OCI-LY7 (cell line): ENCODE results near the gene SPSB3.

Experiments used
- EZH2phosphoT487 ChIP-seq: fragments of 200-600 bp; sonication (generic); IDR thresholded peaks from 2 replicates; pipeline ENCODE4 v1.6.1; 2018; ENCODE audit warnings: low read depth, borderline replicate concordance, mild to moderate bottlenecking, mixed run types, antibody characterized with exemption, low read length, moderate library complexity, mixed read lengths
- TF ChIP-seq, protein P1 (sequence below): fragments of 200-600 bp; sonication (generic); conservative IDR thresholded peaks from 2 replicates; pipeline ENCODE4 v1.5.1; 2014; ENCODE audit warnings: mild to moderate bottlenecking, antibody characterized with exemption, low read length, moderate library complexity, mixed read lengths

DNA sequence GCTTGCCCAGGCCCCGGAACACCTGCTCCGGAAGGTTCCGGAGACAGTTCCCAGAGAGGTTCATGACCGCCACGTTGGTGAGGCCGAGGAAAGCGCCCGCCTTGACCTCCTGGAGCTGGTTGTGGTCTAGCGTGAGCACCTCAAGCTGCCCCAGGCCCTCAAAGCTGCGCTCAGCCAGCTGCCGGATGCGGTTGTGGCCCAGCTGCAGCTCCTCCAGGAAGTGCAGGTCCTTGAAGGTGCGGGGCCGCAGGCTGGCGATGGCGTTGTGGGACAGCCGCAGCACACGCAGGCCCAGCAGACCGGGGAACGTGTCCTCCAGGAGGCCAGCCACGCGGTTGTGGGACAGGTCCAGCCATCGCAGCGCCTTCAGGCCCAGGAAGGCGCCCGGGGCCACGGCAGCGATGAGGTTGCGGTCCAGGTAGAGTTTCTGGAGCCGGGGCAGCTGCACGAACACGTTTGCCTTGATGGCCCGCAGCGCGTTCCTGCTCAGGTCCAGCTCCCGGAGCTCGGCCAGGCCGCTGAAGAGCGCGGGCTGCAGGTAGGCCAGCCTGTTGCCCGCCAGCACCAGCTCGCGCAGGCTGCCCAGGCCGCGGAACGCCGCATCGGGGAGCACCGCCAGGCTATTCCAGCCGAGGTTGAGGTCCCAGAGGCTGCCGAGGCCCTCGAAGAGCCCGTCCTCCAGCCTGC is 9.0 kb upstream of the SPSB3 start:
- TF ChIP-seq, protein P1, sequence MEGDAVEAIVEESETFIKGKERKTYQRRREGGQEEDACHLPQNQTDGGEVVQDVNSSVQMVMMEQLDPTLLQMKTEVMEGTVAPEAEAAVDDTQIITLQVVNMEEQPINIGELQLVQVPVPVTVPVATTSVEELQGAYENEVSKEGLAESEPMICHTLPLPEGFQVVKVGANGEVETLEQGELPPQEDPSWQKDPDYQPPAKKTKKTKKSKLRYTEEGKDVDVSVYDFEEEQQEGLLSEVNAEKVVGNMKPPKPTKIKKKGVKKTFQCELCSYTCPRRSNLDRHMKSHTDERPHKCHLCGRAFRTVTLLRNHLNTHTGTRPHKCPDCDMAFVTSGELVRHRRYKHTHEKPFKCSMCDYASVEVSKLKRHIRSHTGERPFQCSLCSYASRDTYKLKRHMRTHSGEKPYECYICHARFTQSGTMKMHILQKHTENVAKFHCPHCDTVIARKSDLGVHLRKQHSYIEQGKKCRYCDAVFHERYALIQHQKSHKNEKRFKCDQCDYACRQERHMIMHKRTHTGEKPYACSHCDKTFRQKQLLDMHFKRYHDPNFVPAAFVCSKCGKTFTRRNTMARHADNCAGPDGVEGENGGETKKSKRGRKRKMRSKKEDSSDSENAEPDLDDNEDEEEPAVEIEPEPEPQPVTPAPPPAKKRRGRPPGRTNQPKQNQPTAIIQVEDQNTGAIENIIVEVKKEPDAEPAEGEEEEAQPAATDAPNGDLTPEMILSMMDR, result no peak
- TF ChIP-seq EZH2phosphoT487, result no peak
